Smooth muscle cell (in vitro differentiated cells): Measurements from ENCODE around the gene CKLF. TPM values are rescaled to one million over a fixed set of nuclear protein-coding genes. Genes with fewer than 3 reads are reported as not detected.

Experiments used
- DNase-seq: peaks from one replicate; lab custom pipeline; 2025; ENCODE audit not compliant: unreplicated experiment; lab: John Stamatoyannopoulos, UW
- H2AFZ ChIP-seq: fragments of 200-600 bp; sonication (generic); 2 replicates; pipeline ENCODE4 v1.6.0; 2016; ENCODE audit warnings: antibody characterized with exemption, low read depth, mild to moderate bottlenecking
- H3F3A ChIP-seq: fragments of 200-600 bp; sonication (generic); 2 replicates; pipeline ENCODE4 v1.6.0; 2017; ENCODE audit warnings: antibody characterized with exemption, low read depth
- H3K27ac ChIP-seq: fragments of 200-600 bp; sonication (generic); 2 replicates; pipeline ENCODE4 v1.5.1; 2016; ENCODE audit warnings: low read depth, mild to moderate bottlenecking
- H3K27me3 ChIP-seq: fragments of 200-600 bp; sonication (generic); 2 replicates; pipeline ENCODE4 v1.6.1; 2016; ENCODE audit warnings: low read depth, mild to moderate bottlenecking
- H3K36me3 ChIP-seq: fragments of 200-600 bp; sonication (generic); 2 replicates; pipeline ENCODE4 v1.5.1; 2016; ENCODE audit warnings: low read depth
- H3K4me1 ChIP-seq: fragments of 200-600 bp; sonication (generic); 2 replicates; pipeline ENCODE4 v1.5.1; 2016; ENCODE audit warnings: low read depth
- H3K4me2 ChIP-seq: fragments of 200-600 bp; sonication (generic); 2 replicates; pipeline ENCODE4 v1.6.0; 2016; ENCODE audit warnings: mild to moderate bottlenecking
- H3K4me3 ChIP-seq: fragments of 200-600 bp; sonication (generic); 2 replicates; pipeline ENCODE4 v1.5.1; 2016; ENCODE audit warnings: mild to moderate bottlenecking
- H3K79me2 ChIP-seq: fragments of 200-600 bp; sonication (generic); 2 replicates; pipeline ENCODE4 v1.6.0; 2016; ENCODE audit warnings: low read depth, mild to moderate bottlenecking
- H3K9ac ChIP-seq: fragments of 200-600 bp; sonication (generic); 2 replicates; pipeline ENCODE4 v1.6.0; 2016; ENCODE audit warnings: low read depth
- H3K9me3 ChIP-seq: fragments of 200-600 bp; sonication (generic); replicated peaks from 2 replicates; pipeline ENCODE4 v1.5.1; 2016; ENCODE audit warnings: low read depth
- H4K20me1 ChIP-seq: fragments of 200-600 bp; sonication (generic); 2 replicates; pipeline ENCODE4 v1.6.0; 2016; ENCODE audit warnings: low read depth
- CTCF ChIP-seq: fragments of 200-600 bp; sonication (generic); IDR thresholded peaks from 2 replicates; pipeline ENCODE4 v1.5.1; 2017; ENCODE audit warnings: borderline replicate concordance, mild to moderate bottlenecking, antibody characterized with exemption; ENCODE audit not compliant: insufficient read depth, poor library complexity, severe bottlenecking
- WGBS: methylation state at CpG from one replicate; pipeline ENCODE4 v1.1.7; 2016; ENCODE audit warnings: low lambda C conversion rate; 5-methylcytosine and 5-hydroxymethylcytosine counted together
- polyA plus RNA-seq: library from polyadenylated mRNA; unstranded; fragments of >200 nt; fragmentation: Nextera tagmentation; extraction: Ambion mirVana; gene quantifications from 2 replicates; pipeline ENCODE4 v1.2.1, GENCODE V29; 2016
- total RNA-seq: library from RNA; depleted of rRNA; stranded (reverse); fragments of >200 nt; gene quantifications from 2 replicates; pipeline ENCODE4 v1.2.3, GENCODE V29; 2014

CKLF gene
- total and polyA plus RNA-seq, 2 experiments from 2014 or later, result 61.5 to 78.1 TPM

GRCh38 chr16:66544016-66544757, 8.2 kb upstream of the CKLF start:
- no peak for DNase-seq
- Histone ChIP-seq H3K4me3 (no peak overlapping the region), H3F3A (peaks cover 3% of the 10 kb centered on the region), H2AFZ (no peak overlapping the region), H3K27me3 (no peaks in the 10 kb centered on the region), H3K79me2 (no peaks in the 10 kb centered on the region), H3K36me3 (no peaks in the 10 kb centered on the region), H3K4me1 (peaks cover 6% of the 10 kb centered on the region), H3K9me3 (no peaks in the 10 kb centered on the region), H3K4me2 (no peak overlapping the region), H3K9ac (no peak overlapping the region), H3K27ac (no peak overlapping the region), H4K20me1 (no peaks in the 10 kb centered on the region)
- TF ChIP-seq CTCF, result no peak
- 89% methylated on average over 7 of the region's 7 CpGs for WGBS

GRCh38 chr16:66547101-66547989, 5.0 kb upstream of the CKLF start:
- no peaks in the 10 kb centered on the region for H3K27me3 ChIP-seq
- H3K79me2 ChIP-seq, result no peaks in the 10 kb centered on the region
- peaks cover 9% of the 10 kb centered on the region for H3F3A ChIP-seq
- no peak for DNase-seq
- no peak for TF ChIP-seq CTCF
- no peak overlapping the region for H2AFZ ChIP-seq
- H3K9me3 ChIP-seq, result no peaks in the 10 kb centered on the region
- H3K4me2 ChIP-seq, result no peak overlapping the region
- H3K4me3 ChIP-seq, result no peak overlapping the region
- no peak overlapping the region for H3K27ac ChIP-seq
- H3K4me1 ChIP-seq, result peaks cover 13% of the 10 kb centered on the region
- H3K36me3 ChIP-seq, result no peaks in the 10 kb centered on the region
- 95% methylated on average over 5 of the region's 5 CpGs for whole genome bisulfite sequencing
- H4K20me1 ChIP-seq, result no peaks in the 10 kb centered on the region
- H3K9ac ChIP-seq, result no peak overlapping the region

DNA sequence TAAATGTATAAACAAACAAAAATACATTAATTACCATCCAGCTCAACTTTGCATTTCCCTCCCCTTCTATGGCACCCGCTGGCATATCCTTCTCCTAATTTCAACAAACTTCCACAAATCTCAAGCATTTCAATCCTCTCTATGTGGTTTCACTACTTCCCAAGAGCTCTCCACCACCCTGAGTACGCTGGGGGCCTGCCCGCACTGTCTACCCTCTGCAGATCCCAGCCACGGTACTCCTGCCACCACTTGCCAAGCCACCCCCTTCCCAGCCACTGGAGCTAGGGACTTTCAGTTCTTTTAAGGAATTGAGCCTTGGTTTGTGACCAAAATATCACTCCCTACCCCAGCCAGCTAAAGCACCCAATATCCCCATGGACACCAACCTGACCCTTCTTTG, 4.3 kb upstream of the CKLF start:
- no peak for DNase-seq
- H3F3A ChIP-seq, result peaks cover 9% of the 10 kb centered on the region
- no peak overlapping the region for H3K4me3 ChIP-seq
- H3K79me2 ChIP-seq, result peaks cover 6% of the 10 kb centered on the region
- H3K4me2 ChIP-seq, result no peak overlapping the region
- no peak overlapping the region for H3K9ac ChIP-seq
- H3K27me3 ChIP-seq, result no peaks in the 10 kb centered on the region
- no peak overlapping the region for H3K27ac ChIP-seq
- 99% methylated on average over 4 of the region's 4 CpGs for WGBS
- no peaks in the 10 kb centered on the region for H4K20me1 ChIP-seq
- no peak overlapping the region for H2AFZ ChIP-seq
- no peak for TF ChIP-seq CTCF
- H3K9me3 ChIP-seq, result no peaks in the 10 kb centered on the region
- peaks cover 15% of the 10 kb centered on the region for H3K4me1 ChIP-seq
- no peaks in the 10 kb centered on the region for H3K36me3 ChIP-seq
